HG03175 (cell line): ENCODE measurements around the gene MRPL57.
"Not testable (repeated sequence)": the region's sequence is repeated elsewhere in the genome, so short reads cannot be mapped to it uniquely, and the experiment has no call there.

Source experiments
- ATAC-seq: cut with Tn5 transposase; IDR thresholded peaks from one replicate; pipeline ENCODE4 v1.9.1; 2021; ENCODE audit warnings: mild to moderate bottlenecking, moderate library complexity; ENCODE audit not compliant: unreplicated experiment

MRPL57 gene

GRCh38 chr13:21194756-21195155, 18.3 kb downstream of the MRPL57 start:
- not testable (repeated sequence) for ATAC-seq

- ATAC-seq = not testable (repeated sequence)
These were observed 21.3 kb downstream of the MRPL57 start for GRCh38 chr13:21197606-21198225.

GRCh38 chr13:21198391-21198790, 21.9 kb downstream of the MRPL57 start:
- ATAC-seq = not testable (repeated sequence)

GRCh38 chr13:21201456-21202190, 25.2 kb downstream of the MRPL57 start:
- ATAC-seq = not testable (repeated sequence)

GRCh38 chr13:21202767-21203531, 26.5 kb downstream of the MRPL57 start:
- ATAC-seq = no peak

- no peak for ATAC-seq
These were observed 32.2 kb downstream of the MRPL57 start for GRCh38 chr13:21208652-21209154.

- no peak for ATAC-seq
These were observed 35.8 kb downstream of the MRPL57 start for GRCh38 chr13:21212138-21212775.

GRCh38 chr13:21215419-21215818, 39.0 kb downstream of the MRPL57 start:
- not testable (repeated sequence) for ATAC-seq

GRCh38 chr13:21216332-21216731, 39.9 kb downstream of the MRPL57 start:
- ATAC-seq = no peak

- ATAC-seq = peak; percentile 97
These were observed 42.0 kb downstream of the MRPL57 start for GRCh38 chr13:21218351-21219035.

GRCh38 chr13:21219036-21219381, 42.6 kb downstream of the MRPL57 start:
- ATAC-seq = no peak

- ATAC-seq = not testable (repeated sequence)
These were observed 43.3 kb downstream of the MRPL57 start for GRCh38 chr13:21219716-21220115.

- ATAC-seq = no peak
These were observed 44.8 kb downstream of the MRPL57 start for GRCh38 chr13:21221268-21221667.

- no peak for ATAC-seq
These were observed 48.6 kb downstream of the MRPL57 start for GRCh38 chr13:21225082-21225481.

- no peak for ATAC-seq
These were observed 49.6 kb downstream of the MRPL57 start for GRCh38 chr13:21225841-21226581.

GRCh38 chr13:21227917-21228316, 51.5 kb downstream of the MRPL57 start:
- ATAC-seq = no peak
